ENCODE measurements around the gene TMEM108.

The TMEM108 gene

GRCh38 chr3:133077688-133078087 is 39.5 kb downstream of the TMEM108 start:
- Histone ChIP-seq H3K27ac (ENCODE audit: extremely low read depth, low read depth, low read length) (no peak overlapping the region), H3K4me1 (ENCODE audit: control insufficient read depth, insufficient read depth, low read length) (no peaks in the 10 kb centered on the region), H3K9me3 (ENCODE audit: control insufficient read depth, insufficient read depth, low read depth, low read length) (no peaks in the 10 kb centered on the region), H3K36me3 (ENCODE audit: control insufficient read depth in 2 of 2, insufficient read depth in 1 of 2, low read length in 2 of 2) (no peaks in the 10 kb centered on the region), H3K4me3 (ENCODE audit: low read depth, low read length) (no peak overlapping the region)
- TF ChIP-seq ELK4 (IDR thresholded peaks at IDR 0.05; ENCODE audit: borderline replicate concordance, low read depth, low read length) (no peak), ZNF416 (tag by site-specific recombination; IDR thresholded peaks at IDR 0.05) (no peak), KLF10 (tag by site-specific recombination; IDR thresholded peaks at IDR 0.05) (no peak), ZNF354C (tag by site-specific recombination; IDR thresholded peaks at IDR 0.05; ENCODE audit: borderline replicate concordance, low read depth) (no peak), ZSCAN18 (tag by site-specific recombination; IDR thresholded peaks at IDR 0.05) (no peak), ZFHX2 (tag by site-specific recombination; conservative IDR thresholded peaks at IDR 0.05) (no peak), ZNF292 (tag by site-specific recombination; IDR thresholded peaks at IDR 0.05; ENCODE audit: borderline replicate concordance, low read depth) (no peak), SP7 (tag by site-specific recombination; IDR thresholded peaks at IDR 0.05) (no peak), ZNF585B (tag by site-specific recombination; IDR thresholded peaks at IDR 0.05) (no peak), MEIS1 (CRISPR knock-in tag; IDR thresholded peaks at IDR 0.05; ENCODE audit: borderline replicate concordance) (no peak), GLIS2 (tag by site-specific recombination; IDR thresholded peaks at IDR 0.05) (no peak), ZBTB7A (tag by site-specific recombination; IDR thresholded peaks at IDR 0.05; ENCODE audit: low read depth) (no peak), ZNF366 (tag by site-specific recombination; conservative IDR thresholded peaks at IDR 0.05) (no peak), ZNF501 (tag by site-specific recombination; IDR thresholded peaks at IDR 0.05) (no peak), ZNF621 (tag by site-specific recombination; IDR thresholded peaks at IDR 0.05) (no peak), ZNF133 (tag by site-specific recombination; IDR thresholded peaks at IDR 0.05) (no peak), ZNF664 (tag by site-specific recombination; IDR thresholded peaks at IDR 0.05) (no peak), HOXA7 (CRISPR knock-in tag; IDR thresholded peaks at IDR 0.05; ENCODE audit: borderline replicate concordance) (no peak), ZNF157 (tag by site-specific recombination; IDR thresholded peaks at IDR 0.05) (no peak)
- TF ChIP-seq, protein P1, sequence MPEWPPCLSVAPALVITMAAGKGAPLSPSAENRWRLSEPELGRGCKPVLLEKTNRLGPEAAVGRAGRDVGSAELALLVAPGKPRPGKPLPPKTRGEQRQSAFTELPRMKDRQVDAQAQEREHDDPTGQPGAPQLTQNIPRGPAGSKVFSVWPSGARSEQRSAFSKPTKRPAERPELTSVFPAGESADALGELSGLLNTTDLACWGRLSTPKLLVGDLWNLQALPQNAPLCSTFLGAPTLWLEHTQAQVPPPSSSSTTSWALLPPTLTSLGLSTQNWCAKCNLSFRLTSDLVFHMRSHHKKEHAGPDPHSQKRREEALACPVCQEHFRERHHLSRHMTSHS (tag by site-specific recombination; IDR thresholded peaks at IDR 0.05): no peak
- ChIA-PET POLR2A (no interaction called here), CTCF (no interaction called here)

DNA sequence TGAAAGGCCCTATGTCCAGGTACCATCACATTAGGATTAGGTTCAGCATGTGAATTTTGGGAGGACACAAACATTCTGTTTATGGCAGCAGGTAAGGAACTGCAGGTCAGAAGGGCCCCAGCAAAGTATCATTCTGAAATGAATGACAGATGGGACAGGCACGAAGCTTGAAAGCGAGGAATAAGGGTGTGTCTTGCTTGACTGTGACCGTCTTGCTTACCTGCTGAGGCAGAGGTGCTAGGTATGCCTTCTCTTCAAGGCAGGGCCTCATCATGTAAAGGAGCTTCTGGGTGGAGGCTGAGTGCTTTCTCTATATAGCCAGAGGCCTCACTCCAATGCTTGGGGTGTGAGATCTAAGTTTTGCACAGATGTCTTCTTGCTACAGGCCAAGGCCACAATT is 41.4 kb downstream of the TMEM108 start:
- ChIA-PET POLR2A (no interaction called here), CTCF (interaction anchor here (1.4 kb wide), 1 partner anchor 344 kb away, joined by 4 read pairs; no protein-coding TSS in a partner anchor)
- Histone ChIP-seq H3K36me3 (ENCODE audit: control insufficient read depth in 2 of 2, insufficient read depth in 1 of 2, low read length in 2 of 2) (no peaks in the 10 kb centered on the region), H3K27ac (ENCODE audit: extremely low read depth, low read depth, low read length) (no peak overlapping the region), H3K9me3 (ENCODE audit: control insufficient read depth, insufficient read depth, low read depth, low read length) (no peaks in the 10 kb centered on the region), H3K4me3 (ENCODE audit: low read depth, low read length) (no peak overlapping the region), H3K4me1 (ENCODE audit: control insufficient read depth, insufficient read depth, low read length) (no peaks in the 10 kb centered on the region)
- TF ChIP-seq ZNF830 (tag by site-specific recombination; IDR thresholded peaks at IDR 0.05; ENCODE audit: low read depth) (no peak), KLF9 (tag by site-specific recombination; IDR thresholded peaks at IDR 0.05; ENCODE audit: low read depth) (no peak), ZBTB26 (tag by site-specific recombination; optimal IDR thresholded peaks at IDR 0.05) (no peak), ZBTB21 (tag by site-specific recombination; IDR thresholded peaks at IDR 0.05) (no peak), KLF10 (tag by site-specific recombination; IDR thresholded peaks at IDR 0.05) (no peak), ZNF324 (tag by site-specific recombination; IDR thresholded peaks at IDR 0.05) (no peak), ZNF660 (tag by site-specific recombination; IDR thresholded peaks at IDR 0.05) (no peak), ZNF391 (tag by site-specific recombination; IDR thresholded peaks at IDR 0.05; ENCODE audit: borderline replicate concordance, low read depth) (no peak), HOXA7 (CRISPR knock-in tag; IDR thresholded peaks at IDR 0.05; ENCODE audit: borderline replicate concordance) (no peak), ZNF529 (tag by site-specific recombination; IDR thresholded peaks at IDR 0.05; ENCODE audit: insufficient replicate concordance) (no peak)
- TF ChIP-seq, protein P2, sequence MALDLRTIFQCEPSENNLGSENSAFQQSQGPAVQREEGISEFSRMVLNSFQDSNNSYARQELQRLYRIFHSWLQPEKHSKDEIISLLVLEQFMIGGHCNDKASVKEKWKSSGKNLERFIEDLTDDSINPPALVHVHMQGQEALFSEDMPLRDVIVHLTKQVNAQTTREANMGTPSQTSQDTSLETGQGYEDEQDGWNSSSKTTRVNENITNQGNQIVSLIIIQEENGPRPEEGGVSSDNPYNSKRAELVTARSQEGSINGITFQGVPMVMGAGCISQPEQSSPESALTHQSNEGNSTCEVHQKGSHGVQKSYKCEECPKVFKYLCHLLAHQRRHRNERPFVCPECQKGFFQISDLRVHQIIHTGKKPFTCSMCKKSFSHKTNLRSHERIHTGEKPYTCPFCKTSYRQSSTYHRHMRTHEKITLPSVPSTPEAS (tag by site-specific recombination; IDR thresholded peaks at IDR 0.05): no peak
- TF ChIP-seq, protein P3, sequence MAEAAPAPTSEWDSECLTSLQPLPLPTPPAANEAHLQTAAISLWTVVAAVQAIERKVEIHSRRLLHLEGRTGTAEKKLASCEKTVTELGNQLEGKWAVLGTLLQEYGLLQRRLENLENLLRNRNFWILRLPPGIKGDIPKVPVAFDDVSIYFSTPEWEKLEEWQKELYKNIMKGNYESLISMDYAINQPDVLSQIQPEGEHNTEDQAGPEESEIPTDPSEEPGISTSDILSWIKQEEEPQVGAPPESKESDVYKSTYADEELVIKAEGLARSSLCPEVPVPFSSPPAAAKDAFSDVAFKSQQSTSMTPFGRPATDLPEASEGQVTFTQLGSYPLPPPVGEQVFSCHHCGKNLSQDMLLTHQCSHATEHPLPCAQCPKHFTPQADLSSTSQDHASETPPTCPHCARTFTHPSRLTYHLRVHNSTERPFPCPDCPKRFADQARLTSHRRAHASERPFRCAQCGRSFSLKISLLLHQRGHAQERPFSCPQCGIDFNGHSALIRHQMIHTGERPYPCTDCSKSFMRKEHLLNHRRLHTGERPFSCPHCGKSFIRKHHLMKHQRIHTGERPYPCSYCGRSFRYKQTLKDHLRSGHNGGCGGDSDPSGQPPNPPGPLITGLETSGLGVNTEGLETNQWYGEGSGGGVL (tag by site-specific recombination; IDR thresholded peaks at IDR 0.05): no peak

All from HEK293 (cell line).